ENCODE measurements around the gene TRIM51. TPM values are rescaled to one million over a fixed set of nuclear protein-coding genes. Genes with fewer than 3 reads are reported as not detected.

TRIM51 gene
- total and polyA plus RNA-seq, 2 of the 8 experiments (the other 6 are each of a cell fraction or from before 2014, with no cell fraction given): not detected

DNA sequence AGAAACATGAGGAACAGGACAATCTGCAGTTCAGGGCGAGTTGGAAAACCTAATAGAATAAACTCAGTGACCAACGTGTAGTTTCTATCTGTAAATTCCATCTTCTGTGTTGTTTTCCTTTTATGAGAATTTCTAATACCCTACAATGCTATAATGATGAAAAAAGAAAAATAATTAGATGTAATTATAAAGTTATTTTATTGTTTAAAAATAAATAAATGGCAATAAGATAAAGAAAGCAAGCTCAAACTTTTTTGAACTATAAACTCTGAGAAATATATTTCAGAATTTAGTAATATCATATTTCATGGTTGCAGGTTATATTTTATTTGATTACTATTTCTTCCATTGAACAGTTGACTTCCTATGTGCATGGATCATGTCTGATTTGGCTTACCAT is 53.2 kb downstream of the TRIM51 start, which contains the start of gene OR5I1:
TSS of gene OR5I1 (minus strand) at position 101 of the 400 bp plus-strand sequence. CDS start at position 101, 0 bp downstream.
- H3K18ac ChIP-seq (ENCODE audit: extremely low read depth, low read length): no peak within 1 kb of the TSS
- H3K4me1 ChIP-seq (replicated peaks in 1 of 4; ENCODE audit: control insufficient read depth in 3 of 4, insufficient read depth in 4 of 4, low read length in 3 of 4): no peaks in the 10 kb centered on the region
- POLR2A ChIA-PET (ENCODE audit: partially characterized antibody): no interaction called here
- no peak within 1 kb of the TSS for H4K91ac ChIP-seq (replicated peaks; ENCODE audit: insufficient read length, low read length)
- no peak within 1 kb of the TSS for H2BK120ac ChIP-seq (replicated peaks; ENCODE audit: low read depth, low read length)
- H3K23ac ChIP-seq (ENCODE audit: insufficient read length): no peak within 1 kb of the TSS
- H2BK20ac ChIP-seq (ENCODE audit: low read length): no peak within 1 kb of the TSS
- H2AK5ac ChIP-seq (ENCODE audit: low read depth, low read length): no peak within 1 kb of the TSS
- H2BK5ac ChIP-seq (ENCODE audit: low read depth, low read length): no peak within 1 kb of the TSS
- CTCF ChIA-PET (ENCODE audit: partially characterized antibody): no interaction called here
- H3K79me1 ChIP-seq (ENCODE audit: low read depth, low read length): no peaks in the 10 kb centered on the region
- H3K9ac ChIP-seq (replicated peaks in 1 of 4; ENCODE audit: extremely low read depth in 1 of 4, low read depth in 3 of 4, low read length in 3 of 4): no peak within 1 kb of the TSS
- H3K4ac ChIP-seq (replicated peaks; ENCODE audit: insufficient read length, low read depth, low read length): no peak within 1 kb of the TSS
- no peak within 1 kb of the TSS for H2AFZ ChIP-seq (ENCODE audit: low read length)
- no peak within 1 kb of the TSS for H3K27ac ChIP-seq (ENCODE audit: low read depth, low read length)
- H2BK12ac ChIP-seq (ENCODE audit: low read depth, low read length): no peak within 1 kb of the TSS
- H3K36me3 ChIP-seq (ENCODE audit: control insufficient read depth in 2 of 4, insufficient read depth in 4 of 4, low read length in 3 of 4): no peaks in the 10 kb centered on the region
- H3K4me2 ChIP-seq (ENCODE audit: insufficient read depth in 1 of 2, low read depth in 2 of 2, low read length in 2 of 2): no peak within 1 kb of the TSS
- H3K9me3 ChIP-seq (ENCODE audit: insufficient read depth in 2 of 2, low read depth in 1 of 2, low read length in 1 of 2): no peaks in the 10 kb centered on the region; a peak in 1 of 4 replicates
- H4K5ac ChIP-seq (ENCODE audit: insufficient read length, low read depth, low read length): no peak within 1 kb of the TSS
- DNase-seq (ENCODE audit: low read depth in 1 of 2, low spot score in 2 of 2) (no peak), FAIRE-seq (no peak)
- H3K27me3 ChIP-seq (replicated peaks in 1 of 4; ENCODE audit: control insufficient read depth in 3 of 4, extremely low read depth in 1 of 4, insufficient read depth in 3 of 4, low read length in 3 of 4): no peaks in the 10 kb centered on the region
- H4K20me1 ChIP-seq (replicated peaks in 1 of 2; ENCODE audit: control insufficient read depth in 1 of 2, insufficient read depth in 2 of 2, low read length in 2 of 2): no peaks in the 10 kb centered on the region
- no peak within 1 kb of the TSS for H3K4me3 ChIP-seq (ENCODE audit: extremely low read depth in 1 of 4, insufficient read depth in 2 of 4, low read depth in 3 of 4, low read length in 4 of 4)
- no peak within 1 kb of the TSS for H2BK15ac ChIP-seq (ENCODE audit: low read length)
- WGBS, 2 experiments (ENCODE audit: extremely low coverage in 1 of 2, insufficient coverage in 1 of 2, insufficient read length in 1 of 2, insufficient replicate concordance in 2 of 2, low coverage in 1 of 2, low lambda C conversion rate in 2 of 2, missing lambda C conversion rate in 1 of 2): 90% methylated on average over 2 of the region's 2 CpGs; no CpG with 5 or more reads in 1 of the 2 experiments
- no peak within 1 kb of the TSS for H3K14ac ChIP-seq (ENCODE audit: insufficient read length)
- no peaks in the 10 kb centered on the region for H3K23me2 ChIP-seq (ENCODE audit: low read depth, low read length)
- H4K8ac ChIP-seq (ENCODE audit: extremely low read depth, insufficient read depth, low read length): no peak within 1 kb of the TSS
- no peak within 1 kb of the TSS for H3K56ac ChIP-seq (replicated peaks; ENCODE audit: insufficient read length, low read depth, low read length)
- no peaks in the 10 kb centered on the region for H3K79me2 ChIP-seq (ENCODE audit: control insufficient read depth in 1 of 2, insufficient read depth in 2 of 2, low read length in 2 of 2)
- TF ChIP-seq TCF12 (IDR thresholded peaks at IDR 0.05; ENCODE audit: low read depth, low read length) (no peak), GTF2F1 (IDR thresholded peaks at IDR 0.05; ENCODE audit: borderline replicate concordance, low read depth, low read length) (no peak), EZH2 (IDR thresholded peaks at IDR 0.05; ENCODE audit: low read depth, low read length, severe bottlenecking) (no peak)
